H7 (cell line): ENCODE results near the gene CREBBP. TPM values are rescaled to one million over a fixed set of nuclear protein-coding genes. Genes with fewer than 3 reads are reported as not detected.
"Not testable (repeated sequence)": the region's sequence is repeated elsewhere in the genome, so short reads cannot be mapped to it uniquely, and the experiment has no call there.

ENCODE experiments used
- DNase-seq: peaks from one replicate; pipeline ENCODE4 v3.0.0; 2012
- H3K27me3 ChIP-seq: 2 replicates; pipeline ENCODE4 v1.6.0; 2011; ENCODE audit warnings: mild to moderate bottlenecking, low read length; ENCODE audit not compliant: control insufficient read depth, insufficient read depth
- H3K36me3 ChIP-seq: replicated peaks from 2 replicates; pipeline ENCODE4 v1.5.1; 2011; ENCODE audit warnings: low read length; ENCODE audit not compliant: control insufficient read depth, insufficient read depth
- H3K4me3 ChIP-seq: 2 replicates; pipeline ENCODE4 v1.5.1; 2011; ENCODE audit warnings: low read depth, mild to moderate bottlenecking, control low read depth, low read length, moderate library complexity; ENCODE audit not compliant: insufficient read depth
- total RNA-seq: library from RNA; depleted of rRNA; stranded (reverse); fragments of >200 nt; shearing (Covaris generic); gene quantifications from 2 replicates; pipeline ENCODE4 v1.2.3, GENCODE V29; 2014

CREBBP gene
- total RNA-seq, 1 experiment from 2014 or later, result 11.7 TPM

DNA sequence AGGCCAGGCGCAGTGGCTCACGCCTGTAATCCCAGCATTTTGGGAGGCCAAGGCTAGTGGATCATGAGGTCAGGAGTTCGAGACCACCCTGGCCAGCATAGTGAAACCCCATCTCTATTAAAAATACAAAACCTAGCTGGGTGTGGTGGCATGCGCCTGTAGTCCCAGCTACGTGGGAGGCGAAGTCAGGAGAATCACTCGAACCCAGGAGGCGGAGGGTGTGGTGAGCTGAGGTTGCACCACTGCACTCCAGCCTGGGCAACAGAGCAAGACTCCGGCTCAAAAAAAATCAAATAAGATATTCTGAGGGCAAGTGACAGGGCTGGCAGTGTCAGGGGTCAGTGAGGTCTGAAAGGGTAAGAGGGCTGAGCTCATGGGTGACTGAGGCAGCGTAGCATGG, 166.1 kb downstream of the CREBBP start:
- H3K36me3 ChIP-seq, H3K27me3 ChIP-seq, DNase-seq, H3K4me3 ChIP-seq: not testable (repeated sequence)

- Histone ChIP-seq H3K4me3 (no peak overlapping the region), H3K36me3 (peaks cover 2% of the 10 kb centered on the region), H3K27me3 (no peaks in the 10 kb centered on the region)
- DNase-seq, result no peak
Observed at GRCh38 chr16:3713587-3714242, 166.8 kb downstream of the CREBBP start.

DNA sequence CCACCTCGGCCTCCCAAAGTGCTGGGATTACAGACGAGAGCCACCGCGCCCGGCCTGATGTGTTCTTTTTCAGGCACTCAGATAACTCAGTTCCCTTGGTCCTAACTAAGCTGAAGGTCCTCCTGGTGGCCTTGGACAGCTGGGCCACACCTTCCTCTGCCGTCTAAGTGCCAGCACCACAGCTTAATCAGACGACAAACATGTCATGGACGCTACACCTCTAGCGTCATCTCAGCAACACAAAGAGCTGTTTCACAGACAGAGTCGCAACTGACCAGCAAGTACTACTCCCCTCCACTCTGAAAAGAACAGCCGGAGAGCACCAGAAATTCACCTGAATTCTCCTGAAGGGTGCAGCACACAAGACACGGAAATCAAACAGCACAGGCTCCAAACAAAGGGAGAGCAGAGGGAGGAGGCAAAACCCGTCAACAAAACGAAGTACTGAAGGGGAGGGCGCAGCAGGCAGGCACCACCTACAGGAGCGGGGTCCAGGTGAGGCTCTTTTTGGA, 167.6 kb downstream of the CREBBP start:
- DNase-seq, result no peak
- no peaks in the 10 kb centered on the region for H3K27me3 ChIP-seq
- H3K36me3 ChIP-seq, result peaks cover 2% of the 10 kb centered on the region
- no peak overlapping the region for H3K4me3 ChIP-seq

DNA sequence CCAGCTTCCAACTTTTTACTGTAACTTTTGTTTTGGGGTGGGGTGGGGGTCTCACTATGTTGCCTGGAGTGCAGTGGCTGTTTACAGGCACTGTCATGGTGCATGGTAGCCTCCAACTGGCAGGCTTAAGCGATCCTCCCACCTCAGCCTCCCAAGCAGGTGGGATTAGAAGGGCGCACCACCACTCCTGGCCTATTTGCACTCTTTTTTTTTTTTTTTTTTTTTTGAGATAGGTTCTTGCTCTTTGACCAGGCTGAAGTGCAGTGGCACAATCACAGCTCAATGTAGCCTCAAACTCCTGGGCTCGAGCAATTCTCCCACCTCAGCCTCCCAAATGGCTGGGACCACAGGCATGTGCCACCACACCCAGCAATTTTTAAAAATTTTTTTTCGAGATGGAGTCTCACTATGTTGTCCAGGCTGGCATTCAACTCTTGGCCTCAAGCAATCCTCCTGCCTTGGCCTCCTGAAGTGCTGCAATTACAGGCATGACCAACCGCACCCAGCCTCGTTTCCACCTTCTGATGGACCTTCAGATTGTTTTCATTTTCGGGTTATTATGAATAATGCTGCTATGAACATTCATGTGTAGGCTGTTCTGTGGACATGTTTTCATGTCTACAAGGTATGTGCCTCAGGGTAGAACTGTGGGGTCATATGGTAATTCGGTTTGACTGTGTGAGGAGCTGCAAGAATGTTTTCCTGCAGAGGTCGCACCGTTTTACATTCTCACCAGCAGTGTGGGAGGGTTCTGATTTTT, 174.1 kb downstream of the CREBBP start:
- Histone ChIP-seq H3K36me3 (no peaks in the 10 kb centered on the region; the same call in none of the 2 replicates), H3K4me3 (no peak overlapping the region), H3K27me3 (no peaks in the 10 kb centered on the region)
- no peak for DNase-seq

GRCh38 chr16:3702082-3702481, 178.4 kb downstream of the CREBBP start:
- Histone ChIP-seq H3K36me3 (no peaks in the 10 kb centered on the region; the same call in none of the 2 replicates), H3K27me3 (no peaks in the 10 kb centered on the region), H3K4me3 (no peak overlapping the region)
- no peak for DNase-seq

- no peak for DNase-seq
- no peaks in the 10 kb centered on the region for H3K27me3 ChIP-seq
- H3K36me3 ChIP-seq, result no peaks in the 10 kb centered on the region; the same call in none of the 2 replicates
- no peak overlapping the region for H3K4me3 ChIP-seq
Observed at GRCh38 chr16:3701531-3701930, 179.0 kb downstream of the CREBBP start.

GRCh38 chr16:3698941-3699340, 181.6 kb downstream of the CREBBP start:
- no peak for DNase-seq

DNA sequence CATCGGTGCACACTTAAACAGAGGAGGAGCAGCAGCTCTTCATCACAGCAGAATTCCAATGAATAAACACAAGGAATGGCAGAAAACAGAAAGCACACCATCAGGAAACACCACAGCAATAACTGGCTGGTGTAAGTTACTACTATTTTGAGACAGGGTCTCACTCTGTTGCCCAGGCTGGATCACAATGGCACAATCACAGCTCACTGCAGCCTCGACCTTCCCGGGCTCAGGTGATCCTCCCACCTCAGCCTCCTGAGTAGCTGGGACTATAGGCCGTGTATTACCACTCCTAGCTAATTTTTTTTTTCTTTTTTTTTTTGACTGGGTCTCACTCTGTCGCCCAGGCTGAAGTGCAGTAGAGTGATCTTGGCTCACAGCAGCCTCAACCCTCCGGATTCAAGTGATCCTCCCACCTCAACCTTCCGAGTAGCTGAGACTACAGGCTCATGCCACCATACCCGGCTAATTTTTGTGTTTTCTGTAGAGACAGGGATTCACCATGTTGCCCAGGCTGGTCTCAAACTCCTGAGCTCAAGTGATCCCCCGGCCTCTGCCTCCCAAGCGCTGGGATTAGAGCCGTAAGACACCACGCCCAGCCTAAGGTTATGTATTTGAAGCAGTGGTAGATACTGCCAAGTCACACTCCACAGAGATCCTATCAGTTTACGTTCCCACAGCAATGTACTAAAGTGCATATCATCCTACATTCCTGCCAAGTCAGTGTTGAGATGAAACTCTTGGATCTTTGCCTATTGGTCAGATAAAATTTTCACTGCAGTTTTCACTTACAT, 183.9 kb downstream of the CREBBP start:
- DNase-seq, result no peak
- no peaks in the 10 kb centered on the region for H3K27me3 ChIP-seq
- H3K36me3 ChIP-seq, result no peaks in the 10 kb centered on the region
- no peak overlapping the region for H3K4me3 ChIP-seq

More at GRCh38 chr16:3698941-3699340, 181.6 kb downstream of the CREBBP start:
- H3K4me3 ChIP-seq, result no peak overlapping the region
- no peaks in the 10 kb centered on the region for H3K27me3 ChIP-seq
- H3K36me3 ChIP-seq, result no peaks in the 10 kb centered on the region; the same call in none of the 2 replicates

DNA sequence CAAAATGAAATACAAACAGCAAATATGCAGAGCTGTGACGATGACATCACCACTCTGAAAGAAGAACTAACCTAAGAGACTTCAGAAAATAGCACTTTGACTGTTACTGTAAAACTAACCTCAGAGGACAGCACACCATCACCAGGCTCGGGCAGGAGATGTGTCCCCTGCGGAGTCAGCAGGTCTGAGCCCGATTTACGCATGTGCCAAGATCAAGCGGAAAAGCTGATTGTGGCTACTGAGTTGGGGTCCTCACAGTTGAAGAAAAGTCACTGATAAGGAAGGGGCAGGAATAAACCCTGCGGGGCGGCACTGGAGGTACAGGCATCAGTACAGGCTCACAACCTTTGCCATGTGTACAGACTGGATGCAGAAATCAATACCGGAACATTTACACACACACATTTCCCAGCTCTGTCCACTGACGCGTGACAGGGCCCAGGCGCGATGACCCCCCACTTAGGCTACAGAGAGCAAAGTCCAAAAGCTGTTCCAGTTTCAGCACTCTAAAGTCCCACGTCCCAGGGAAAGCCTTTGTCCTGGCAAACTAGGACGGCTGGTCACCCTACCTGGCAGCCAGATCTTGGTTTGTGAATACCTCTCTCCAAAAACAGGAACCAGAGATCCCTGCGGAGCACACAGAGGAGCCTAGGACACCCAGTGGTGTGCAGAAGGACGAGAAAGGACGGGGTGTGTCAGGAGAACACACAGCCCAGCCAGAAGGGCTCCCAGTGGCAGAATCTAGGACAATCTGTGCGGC, 184.7 kb downstream of the CREBBP start:
- no peak for DNase-seq
- Histone ChIP-seq H3K36me3 (no peaks in the 10 kb centered on the region), H3K27me3 (no peaks in the 10 kb centered on the region), H3K4me3 (no peak overlapping the region)

GRCh38 chr16:3694051-3694450, 186.5 kb downstream of the CREBBP start:
- no peak overlapping the region for H3K4me3 ChIP-seq
- H3K27me3 ChIP-seq, result no peaks in the 10 kb centered on the region
- no peaks in the 10 kb centered on the region; the same call in 1 of the 2 replicates for H3K36me3 ChIP-seq
- DNase-seq, result no peak

- no peak for DNase-seq
- Histone ChIP-seq H3K27me3 (no peaks in the 10 kb centered on the region), H3K4me3 (no peak overlapping the region), H3K36me3 (peaks cover 11% of the 10 kb centered on the region)
Observed at GRCh38 chr16:3691761-3692160, 188.8 kb downstream of the CREBBP start.

DNA sequence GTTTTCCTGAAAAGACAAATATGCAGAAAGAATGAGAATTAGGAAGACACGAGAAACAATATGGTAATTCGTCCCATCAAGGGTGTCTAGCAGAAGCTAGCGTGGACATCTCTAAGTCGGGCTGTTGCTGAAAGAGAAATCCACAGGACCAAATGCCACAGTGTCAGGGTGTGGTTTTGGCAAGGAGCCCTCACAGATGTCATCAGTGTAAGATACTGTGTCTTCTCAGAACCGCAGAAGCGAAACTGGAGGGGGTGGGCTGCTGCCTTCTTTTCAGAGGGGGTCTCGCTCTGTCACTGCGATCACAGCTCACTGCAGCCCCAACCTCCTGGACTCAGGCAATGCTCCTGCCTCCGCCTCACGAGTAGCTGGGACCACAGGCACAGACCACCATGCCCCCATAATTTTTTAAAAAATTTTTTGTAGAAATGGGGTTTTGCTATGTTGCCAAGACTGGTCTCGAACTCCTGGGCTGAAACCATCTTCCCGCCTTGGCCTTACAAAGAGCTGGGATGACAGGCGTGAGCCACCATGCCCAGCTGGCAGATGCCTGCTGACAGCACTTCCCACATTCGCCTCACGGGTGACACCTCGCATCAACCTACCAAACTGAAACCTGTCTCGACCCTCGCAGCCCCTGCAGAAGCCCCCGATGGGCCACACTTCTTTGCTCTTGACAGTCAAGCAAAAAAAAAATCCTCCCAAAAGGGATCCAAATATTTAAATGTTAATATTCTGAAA, 189.4 kb downstream of the CREBBP start:
- Histone ChIP-seq H3K4me3 (no peak overlapping the region), H3K36me3 (peaks cover 12% of the 10 kb centered on the region), H3K27me3 (no peaks in the 10 kb centered on the region)
- no peak for DNase-seq

DNA sequence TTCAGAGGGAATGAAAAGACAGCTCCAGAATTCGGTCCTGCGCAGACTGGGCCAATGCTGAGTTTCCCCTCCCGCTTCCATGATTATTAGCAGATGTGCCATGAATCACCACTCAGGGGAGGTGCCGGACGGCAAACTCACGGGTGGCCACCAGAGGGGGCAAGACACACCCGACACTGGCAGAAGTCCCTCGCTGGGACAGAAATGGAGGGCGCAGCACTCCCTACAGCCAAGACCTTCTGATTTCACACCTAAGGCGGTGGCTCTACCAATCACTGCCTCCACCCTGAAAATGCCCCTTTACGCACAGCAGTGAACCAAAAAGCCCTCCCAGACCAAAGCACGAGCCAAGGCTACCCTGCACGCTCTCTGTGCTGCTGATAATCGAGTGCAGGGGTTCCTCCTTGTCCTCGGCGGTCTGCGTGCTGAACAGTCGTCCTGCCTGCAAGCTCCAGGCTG, 190.0 kb downstream of the CREBBP start:
- H3K36me3 ChIP-seq, result peaks cover 18% of the 10 kb centered on the region
- no peaks in the 10 kb centered on the region for H3K27me3 ChIP-seq
- H3K4me3 ChIP-seq, result no peak overlapping the region
- DNase-seq, result peak; percentile 93
